Right kidney (tissue), 9 donors: Measurements from ENCODE around the gene HMGCS2.
A peak's percentile ranks its signal among the peaks of the same experiment; 100 is the strongest.

Experiments used
- DNase-seq: peaks from one replicate; pipeline ENCODE4 v3.0.0-alpha.2; 2016
- long read RNA-seq, 8 donors: transcript quantifications; one replicate each; lab custom pipeline, GENCODE V29; 2026

The HMGCS2 gene
- long read RNA-seq, donor 1, transcript HMGCS2-201 (10 exons, 2,428 nt), result major isoform, 17 of 37 reads
- long read RNA-seq, donor 1, partial matches to known transcripts, result 15 of 37 reads
- long read RNA-seq, donor 1, other reads (novel, unspliced or antisense), result 5 of 37 reads
- long read RNA-seq, donor 2, transcript HMGCS2-201 (10 exons, 2,428 nt), result major isoform, 5 of 5 reads
- long read RNA-seq, donor 2, partial matches to known transcripts, result 0 of 5 reads
- long read RNA-seq, donor 2, other reads (novel, unspliced or antisense), result 0 of 5 reads
- long read RNA-seq, donor 3, transcript HMGCS2-201 (10 exons, 2,428 nt), result major isoform, 13 of 22 reads
- long read RNA-seq, donor 3, partial matches to known transcripts, result 8 of 22 reads
- long read RNA-seq, donor 3, other reads (novel, unspliced or antisense), result 0 of 22 reads
- long read RNA-seq, donor 4, transcript HMGCS2-201 (10 exons, 2,428 nt), result major isoform, 9 of 9 reads
- long read RNA-seq, donor 4, partial matches to known transcripts, result 0 of 9 reads
- long read RNA-seq, donor 4, other reads (novel, unspliced or antisense), result 0 of 9 reads
- long read RNA-seq, donor 5, transcript HMGCS2-201 (10 exons, 2,428 nt), result major isoform, 7 of 15 reads
- long read RNA-seq, donor 5, partial matches to known transcripts, result 8 of 15 reads
- long read RNA-seq, donor 5, other reads (novel, unspliced or antisense), result 0 of 15 reads
- long read RNA-seq, donor 6, transcript HMGCS2-201 (10 exons, 2,428 nt), result major isoform, 11 of 16 reads
- long read RNA-seq, donor 6, partial matches to known transcripts, result 5 of 16 reads
- long read RNA-seq, donor 6, other reads (novel, unspliced or antisense), result 0 of 16 reads
- long read RNA-seq, donor 7, transcript HMGCS2-201 (10 exons, 2,428 nt), result major isoform, 12 of 25 reads
- long read RNA-seq, donor 7, partial matches to known transcripts, result 13 of 25 reads
- long read RNA-seq, donor 7, other reads (novel, unspliced or antisense), result 0 of 25 reads
- long read RNA-seq, donor 8, transcript HMGCS2-201 (10 exons, 2,428 nt), result major isoform, 18 of 30 reads
- long read RNA-seq, donor 8, partial matches to known transcripts, result 12 of 30 reads
- long read RNA-seq, donor 8, other reads (novel, unspliced or antisense), result 0 of 30 reads

GRCh38 chr1:119768778-119769177, at the start of gene HMGCS2:
TSS of gene HMGCS2 (minus strand) at chr1:119768905. CDS start at chr1:119768844, 61 bp downstream.
- no peak for DNase-seq

- no peak for DNase-seq
Measured at GRCh38 chr1:119818181-119818580, 49.5 kb upstream of the HMGCS2 start.

GRCh38 chr1:119816407-119816806, 47.7 kb upstream of the HMGCS2 start:
- no peak for DNase-seq

- no peak for DNase-seq
Measured at GRCh38 chr1:119815928-119816327, 47.2 kb upstream of the HMGCS2 start.

- DNase-seq, result no peak
Measured at GRCh38 chr1:119815361-119815760, 46.7 kb upstream of the HMGCS2 start.

- no peak for DNase-seq
Measured at GRCh38 chr1:119814288-119814687, 45.6 kb upstream of the HMGCS2 start.

- no peak for DNase-seq
Measured at GRCh38 chr1:119811985-119812557, 43.4 kb upstream of the HMGCS2 start.

- DNase-seq, result no peak
Measured at GRCh38 chr1:119811387-119811786, 42.7 kb upstream of the HMGCS2 start, which contains the start of gene REG4. TSS of gene REG4 (minus strand) at chr1:119811460. CDS start at chr1:119808769, 2,691 bp downstream.

- DNase-seq, result peak; percentile 51
Measured at GRCh38 chr1:119808972-119809550, 40.4 kb upstream of the HMGCS2 start.

GRCh38 chr1:119808491-119808890, 39.8 kb upstream of the HMGCS2 start:
- no peak for DNase-seq

- DNase-seq, result no peak
Measured at GRCh38 chr1:119806489-119806888, 37.8 kb upstream of the HMGCS2 start.

- no peak for DNase-seq
Measured at GRCh38 chr1:119805746-119806145, 37.0 kb upstream of the HMGCS2 start.

GRCh38 chr1:119805247-119805646, 36.5 kb upstream of the HMGCS2 start:
- no peak for DNase-seq

- DNase-seq, result no peak
Measured at GRCh38 chr1:119799599-119800177, 31.0 kb upstream of the HMGCS2 start.

GRCh38 chr1:119799003-119799402, 30.3 kb upstream of the HMGCS2 start:
- DNase-seq, result no peak

GRCh38 chr1:119797606-119798005, 28.9 kb upstream of the HMGCS2 start:
- DNase-seq, result no peak

- DNase-seq, result no peak
Measured at GRCh38 chr1:119797162-119797561, 28.5 kb upstream of the HMGCS2 start.

- no peak for DNase-seq
Measured at GRCh38 chr1:119795261-119796200, 26.8 kb upstream of the HMGCS2 start.

GRCh38 chr1:119794876-119795240, 26.2 kb upstream of the HMGCS2 start:
- no peak for DNase-seq

- no peak for DNase-seq
Measured at GRCh38 chr1:119794230-119794875, 25.6 kb upstream of the HMGCS2 start.
